HG03175 (cell line): ENCODE measurements around the gene RPL10.

Experiments used
- ATAC-seq: cut with Tn5 transposase; IDR thresholded peaks from one replicate; pipeline ENCODE4 v1.9.1; 2021; ENCODE audit warnings: mild to moderate bottlenecking, moderate library complexity; ENCODE audit not compliant: unreplicated experiment

Gene RPL10

GRCh38 chrX:154443992-154444754 is 46.0 kb downstream of the RPL10 start, which contains the start of gene FAM50A:
TSS of gene FAM50A (plus strand) at chrX:154444141. CDS start at chrX:154444236, 95 bp downstream.
- ATAC-seq, result peak; percentile 85

- ATAC-seq, result no peak
Observed at GRCh38 chrX:154444755-154445246, 46.6 kb downstream of the RPL10 start.

- ATAC-seq, result no peak
Observed at GRCh38 chrX:154445776-154446175, 47.6 kb downstream of the RPL10 start.

- ATAC-seq, result no peak
Observed at GRCh38 chrX:154446430-154446829, 48.3 kb downstream of the RPL10 start.

- ATAC-seq, result no peak
Observed at GRCh38 chrX:154448484-154448883, 50.3 kb downstream of the RPL10 start.

- no peak for ATAC-seq
Observed at GRCh38 chrX:154449618-154450017, 51.4 kb downstream of the RPL10 start.

- ATAC-seq, result no peak
Observed at GRCh38 chrX:154450312-154450711, 52.1 kb downstream of the RPL10 start.
